NCI-H2171 (cell line): ENCODE results near the gene ARHGEF25.
A peak's percentile ranks its signal among the peaks of the same experiment; 100 is the strongest.
"Not testable (repeated sequence)": the region's sequence is repeated elsewhere in the genome, so short reads cannot be mapped to it uniquely, and the experiment has no call there.

Experiments used
- DNase-seq: peaks from one replicate; lab custom pipeline; 2025; lab: John Stamatoyannopoulos, UW

Gene ARHGEF25

DNA sequence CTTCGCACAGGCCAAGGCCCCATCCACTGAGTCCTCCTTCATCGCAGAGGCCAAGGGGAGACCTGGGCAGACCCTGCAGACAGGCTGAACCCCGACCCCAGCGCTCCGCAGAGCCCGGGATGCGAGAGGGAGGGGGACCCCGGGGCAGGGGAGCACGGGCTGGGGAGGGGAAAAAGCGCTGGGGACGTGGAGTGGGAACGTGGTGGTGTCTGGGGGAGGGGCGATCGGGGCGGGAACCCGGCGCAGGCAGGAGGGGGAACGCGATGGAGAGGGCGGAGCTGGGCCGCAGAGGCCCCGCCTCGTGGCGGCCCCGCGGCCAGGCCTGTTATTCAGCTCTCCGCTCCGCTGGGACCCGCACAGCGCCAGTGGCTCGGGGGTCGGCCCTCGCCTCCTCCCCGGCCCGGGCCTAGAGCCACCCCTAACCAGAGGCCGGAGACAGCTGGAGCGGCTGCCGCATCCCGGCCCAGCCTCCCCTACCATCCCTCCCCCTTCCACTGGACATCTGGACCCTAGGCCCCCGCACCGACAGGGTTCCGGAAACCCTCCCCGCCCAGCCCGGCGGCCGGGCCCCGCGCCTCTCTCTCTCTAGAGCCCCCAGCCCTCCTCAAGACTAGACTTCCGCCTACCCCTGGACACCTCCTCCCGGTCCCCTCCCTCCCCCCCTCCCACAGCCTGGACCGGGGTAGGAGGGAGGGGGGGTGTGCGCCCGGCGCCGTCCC lies at the start of gene ARHGEF25:
Gene ARHGEF25, plus strand, starts transcription at position 328 of the 719 bp plus-strand sequence. CDS start 460 bp downstream, outside the sequence.
- DNase-seq = peak; percentile 70

DNA sequence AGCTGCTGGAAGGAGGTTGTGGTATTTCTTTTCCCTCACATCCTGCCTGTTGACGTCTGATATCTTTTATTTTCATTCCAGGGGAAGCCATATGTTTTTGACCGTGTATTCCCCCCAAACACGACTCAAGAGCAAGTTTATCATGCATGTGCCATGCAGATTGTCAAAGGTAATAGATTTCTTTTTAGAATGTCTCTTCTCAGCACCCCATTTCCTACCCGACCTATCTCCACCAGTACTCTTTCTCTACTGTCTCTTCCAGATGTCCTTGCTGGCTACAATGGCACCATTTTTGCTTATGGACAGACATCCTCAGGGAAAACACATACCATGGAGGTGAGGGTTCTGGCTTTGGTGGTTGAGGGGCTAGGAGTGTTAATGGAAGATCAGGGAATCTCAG lies 47.9 kb upstream of the ARHGEF25 start:
- DNase-seq = no peak

DNA sequence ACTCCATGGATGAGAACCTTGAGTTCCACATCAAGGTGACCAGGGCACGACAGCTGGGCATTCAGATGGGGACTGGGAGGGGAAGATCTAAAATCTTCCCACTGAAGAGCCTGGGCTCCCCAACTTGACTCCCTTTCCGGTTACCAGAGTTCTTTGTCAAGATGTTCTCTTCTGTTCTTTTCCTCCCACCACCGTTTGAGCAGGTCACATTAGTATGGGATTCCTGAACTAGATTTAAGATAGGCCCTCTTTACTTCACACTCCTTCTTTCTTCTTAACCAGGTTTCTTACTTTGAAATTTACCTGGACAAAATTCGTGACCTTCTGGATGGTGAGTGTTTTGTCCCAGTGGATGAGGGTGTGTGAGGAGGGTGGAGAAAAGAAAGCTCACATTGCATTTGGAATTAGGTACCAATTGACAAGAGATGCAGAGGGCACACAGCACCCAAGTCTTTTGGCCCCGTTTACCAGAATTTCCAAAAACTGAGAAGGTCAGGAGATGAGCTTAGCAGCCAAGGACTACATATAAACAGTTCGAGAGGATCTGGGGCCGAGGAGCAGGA lies 47.0 kb upstream of the ARHGEF25 start:
- DNase-seq = no peak

DNA sequence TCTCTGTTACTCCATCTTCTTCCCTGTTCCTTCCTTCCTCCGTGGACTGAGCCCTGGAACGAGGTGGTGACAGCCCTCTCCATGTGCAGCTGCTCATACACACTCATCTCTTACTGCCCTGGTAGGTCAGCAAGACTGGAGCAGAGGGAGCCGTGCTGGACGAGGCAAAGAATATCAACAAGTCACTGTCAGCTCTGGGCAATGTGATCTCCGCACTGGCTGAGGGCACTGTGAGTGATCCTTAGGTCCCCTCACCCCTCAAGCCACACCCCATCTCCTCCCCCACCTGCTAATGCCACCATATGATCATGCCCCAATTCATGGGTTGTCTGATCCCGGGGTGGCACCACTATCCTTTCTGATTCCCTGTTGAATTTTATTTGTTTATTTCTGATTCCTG lies 42.4 kb upstream of the ARHGEF25 start:
- DNase-seq = no peak

DNA sequence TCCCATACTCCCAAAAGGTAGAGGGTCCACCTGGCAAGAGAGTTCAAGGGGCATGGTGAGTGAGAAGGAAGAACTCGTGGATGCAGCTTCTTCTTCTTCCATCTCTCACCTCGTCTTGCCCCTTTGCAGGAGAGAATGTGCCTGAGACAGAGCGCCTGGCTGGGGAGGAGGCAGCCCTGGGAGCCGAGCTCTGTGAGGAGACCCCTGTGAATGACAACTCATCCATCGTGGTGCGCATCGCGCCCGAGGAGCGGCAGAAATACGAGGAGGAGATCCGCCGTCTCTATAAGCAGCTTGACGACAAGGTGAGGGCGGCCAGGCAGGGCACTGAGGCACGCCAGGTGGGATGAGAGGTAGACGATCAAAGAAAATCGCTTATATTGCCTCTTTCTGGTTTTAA lies 41.4 kb upstream of the ARHGEF25 start:
- DNase-seq = no peak

DNA sequence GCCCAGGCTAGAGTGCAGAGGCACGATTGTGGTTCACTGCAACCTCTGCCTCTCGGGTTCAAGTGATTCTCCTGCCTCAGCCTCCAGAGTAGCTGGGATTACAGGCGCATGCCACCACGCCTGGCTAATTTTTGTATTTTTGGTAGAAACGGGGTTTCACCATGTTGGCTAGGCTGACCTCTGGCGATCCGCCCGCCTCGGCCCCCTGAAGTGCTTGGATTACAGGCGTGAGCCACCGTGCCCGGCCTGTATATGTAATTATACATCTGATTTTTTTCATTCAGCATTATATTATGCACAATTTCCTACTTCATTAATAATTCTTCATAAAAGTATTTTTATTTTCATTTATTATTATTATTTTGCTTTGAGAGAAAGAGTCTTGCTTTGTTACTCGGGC lies 40.8 kb upstream of the ARHGEF25 start:
- not testable (repeated sequence) for DNase-seq

DNA sequence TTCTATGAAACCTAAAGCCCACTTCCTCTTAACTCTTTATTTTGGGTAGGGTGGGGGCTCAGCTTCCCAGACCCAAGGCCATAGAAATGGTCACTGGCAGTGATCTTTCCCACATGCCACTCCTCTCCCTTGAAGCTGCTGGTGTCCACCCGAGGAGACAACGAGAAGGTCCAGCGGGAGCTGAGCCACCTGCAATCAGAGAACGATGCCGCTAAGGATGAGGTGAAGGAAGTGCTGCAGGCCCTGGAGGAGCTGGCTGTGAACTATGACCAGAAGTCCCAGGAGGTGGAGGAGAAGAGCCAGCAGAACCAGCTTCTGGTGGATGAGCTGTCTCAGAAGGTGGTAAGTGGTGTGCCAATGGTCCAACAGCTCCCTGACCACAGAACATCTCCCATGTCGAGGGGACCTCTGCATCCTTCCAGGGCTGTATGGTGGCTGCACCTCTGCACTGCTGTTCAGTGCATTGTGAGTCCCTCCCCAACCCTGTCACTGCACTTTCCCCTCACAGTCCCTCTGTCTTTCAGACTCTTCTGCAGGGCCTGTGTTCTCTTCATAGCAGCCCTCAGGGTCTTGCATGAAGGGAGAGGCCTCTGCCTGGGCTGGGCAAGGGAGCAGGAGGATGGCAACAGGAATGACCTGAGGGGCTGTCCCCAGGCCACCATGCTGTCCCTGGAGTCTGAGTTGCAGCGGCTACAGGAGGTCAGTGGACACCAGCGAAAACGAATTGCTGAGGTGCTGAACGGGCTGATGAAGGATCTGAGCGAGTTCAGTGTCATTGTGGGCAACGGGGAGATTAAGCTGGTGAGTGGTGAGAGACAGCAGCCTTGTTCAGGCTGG lies 39.1 kb upstream of the ARHGEF25 start:
- DNase-seq = no peak

DNA sequence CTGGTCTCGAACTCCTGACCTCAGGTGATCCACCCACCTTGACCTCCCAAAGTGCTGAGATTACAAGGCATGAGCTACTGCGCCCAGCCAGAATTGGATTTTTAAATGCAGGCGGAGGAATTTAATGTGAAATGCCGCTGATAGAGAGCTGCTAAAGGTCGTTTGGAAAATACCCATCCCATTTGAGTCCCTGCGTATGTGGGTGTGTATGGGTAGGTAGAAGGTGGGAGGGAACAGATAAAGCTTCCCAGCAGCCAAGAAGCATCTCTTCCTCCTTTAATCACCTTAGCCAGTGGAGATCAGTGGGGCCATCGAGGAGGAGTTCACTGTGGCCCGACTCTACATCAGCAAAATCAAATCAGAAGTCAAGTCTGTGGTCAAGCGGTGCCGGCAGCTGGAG lies 36.4 kb upstream of the ARHGEF25 start:
- DNase-seq = no peak

DNA sequence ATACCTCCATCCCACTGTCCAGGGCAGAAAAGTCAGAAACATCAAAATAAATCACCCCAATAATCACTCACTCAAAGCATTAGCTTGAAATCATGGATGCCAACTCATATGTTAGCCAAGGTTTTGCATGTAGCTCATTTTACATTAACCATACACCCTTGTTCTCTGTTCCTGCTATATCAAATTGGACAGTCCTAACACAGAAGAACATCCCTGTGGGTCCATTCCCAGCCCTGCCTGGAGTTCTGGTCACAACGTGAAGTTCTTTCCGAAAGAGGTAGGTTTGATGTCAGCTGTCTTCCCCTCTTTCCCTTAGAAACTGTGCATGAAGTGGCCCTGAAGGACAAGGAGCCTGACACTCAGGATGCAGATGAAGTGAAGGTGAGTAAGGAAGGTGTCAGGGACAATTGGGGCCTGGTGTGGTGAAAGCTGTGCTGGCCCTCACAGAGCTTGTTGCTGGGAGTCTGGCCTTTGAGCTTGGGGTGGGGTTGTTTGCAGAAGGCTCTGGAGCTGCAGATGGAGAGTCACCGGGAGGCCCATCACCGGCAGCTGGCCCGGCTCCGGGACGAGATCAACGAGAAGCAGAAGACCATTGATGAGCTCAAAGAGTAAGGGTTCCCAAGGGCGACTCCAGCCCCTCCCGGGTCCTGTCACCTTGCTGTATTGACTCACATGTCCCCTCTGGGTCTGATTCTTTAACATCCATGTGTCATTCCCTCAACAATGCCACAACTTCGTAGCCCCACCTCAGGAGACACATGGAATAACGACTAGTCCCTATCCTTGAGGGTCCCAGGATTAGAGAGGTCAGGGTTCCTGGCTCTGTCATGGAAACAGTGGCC lies 35.2 kb upstream of the ARHGEF25 start:
- DNase-seq = no peak

DNA sequence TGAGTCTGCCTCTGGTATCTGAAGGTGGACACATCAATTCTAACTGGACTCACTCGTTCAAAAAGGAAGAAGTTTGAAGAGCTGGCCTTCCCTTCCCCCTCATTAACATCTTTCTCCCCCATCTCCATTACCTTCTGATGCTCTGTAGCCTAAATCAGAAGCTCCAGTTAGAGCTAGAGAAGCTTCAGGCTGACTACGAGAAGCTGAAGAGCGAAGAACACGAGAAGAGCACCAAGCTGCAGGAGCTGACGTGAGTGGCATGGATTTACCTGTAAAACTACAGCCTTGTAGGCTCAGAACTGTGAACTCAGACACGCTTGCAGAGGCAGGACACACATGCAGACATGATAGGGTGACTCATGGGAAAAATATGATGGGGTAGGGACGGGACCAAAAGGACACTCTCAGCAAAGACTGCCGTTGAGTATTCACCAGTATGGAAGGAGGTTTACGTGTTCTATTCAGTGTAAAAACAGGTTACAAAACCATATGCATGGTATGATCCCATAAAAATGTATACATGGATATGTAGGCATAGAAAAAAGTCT lies 34.5 kb upstream of the ARHGEF25 start:
- no peak for DNase-seq

DNA sequence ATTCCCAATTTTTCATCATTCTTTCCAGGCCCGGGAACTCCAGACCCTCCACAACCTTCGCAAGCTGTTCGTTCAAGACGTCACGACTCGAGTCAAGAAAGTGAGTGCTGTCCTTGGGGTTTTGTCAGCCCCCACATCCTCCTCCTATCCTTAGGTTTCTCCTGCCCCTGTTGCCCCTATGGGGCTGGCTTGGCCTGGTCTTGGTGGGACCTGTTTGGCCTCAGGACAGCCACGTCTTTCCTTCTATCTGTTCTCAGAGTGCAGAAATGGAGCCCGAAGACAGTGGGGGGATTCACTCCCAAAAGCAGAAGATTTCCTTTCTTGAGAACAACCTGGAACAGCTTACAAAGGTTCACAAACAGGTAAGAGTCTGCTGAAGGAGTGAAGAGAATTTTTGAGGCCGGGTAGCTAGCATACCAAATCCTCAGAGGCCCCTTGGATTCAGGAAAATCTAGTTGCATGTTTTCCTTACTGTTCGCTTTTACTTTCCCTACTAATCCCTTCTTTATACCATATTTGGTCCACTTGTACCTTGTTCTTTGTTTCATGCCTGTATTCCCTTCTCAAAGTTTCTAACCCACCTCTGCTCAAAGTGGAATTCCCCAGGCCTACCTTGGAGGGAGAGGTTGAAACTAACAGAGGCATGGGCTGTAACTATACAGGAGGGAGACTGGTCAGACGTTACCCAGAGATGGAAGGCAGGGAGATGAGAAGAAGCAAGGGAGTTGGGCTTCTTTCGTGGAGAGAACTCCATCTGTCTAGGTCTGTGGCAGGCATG lies 33.1 kb upstream of the ARHGEF25 start:
- no peak for DNase-seq

DNA sequence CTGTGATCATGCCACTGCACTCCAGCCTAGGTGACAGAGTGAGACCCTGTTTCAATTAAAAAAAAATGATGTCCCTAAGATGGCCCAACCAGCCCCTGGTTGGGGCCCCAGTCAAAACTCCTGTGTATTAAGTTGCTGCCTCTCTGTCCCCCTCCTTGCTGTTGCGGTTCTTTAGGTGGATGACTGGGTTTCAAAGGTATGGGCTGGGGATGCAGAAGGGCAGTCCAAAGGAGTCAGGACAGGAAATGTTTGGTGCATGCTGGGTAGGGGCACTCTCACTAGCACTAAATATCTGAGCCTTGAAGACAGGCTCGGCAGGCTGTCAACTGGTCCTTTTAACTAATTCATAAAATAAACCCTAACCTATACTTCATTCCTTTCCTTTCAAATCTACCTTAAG lies 32.2 kb upstream of the ARHGEF25 start:
- no peak for DNase-seq

DNA sequence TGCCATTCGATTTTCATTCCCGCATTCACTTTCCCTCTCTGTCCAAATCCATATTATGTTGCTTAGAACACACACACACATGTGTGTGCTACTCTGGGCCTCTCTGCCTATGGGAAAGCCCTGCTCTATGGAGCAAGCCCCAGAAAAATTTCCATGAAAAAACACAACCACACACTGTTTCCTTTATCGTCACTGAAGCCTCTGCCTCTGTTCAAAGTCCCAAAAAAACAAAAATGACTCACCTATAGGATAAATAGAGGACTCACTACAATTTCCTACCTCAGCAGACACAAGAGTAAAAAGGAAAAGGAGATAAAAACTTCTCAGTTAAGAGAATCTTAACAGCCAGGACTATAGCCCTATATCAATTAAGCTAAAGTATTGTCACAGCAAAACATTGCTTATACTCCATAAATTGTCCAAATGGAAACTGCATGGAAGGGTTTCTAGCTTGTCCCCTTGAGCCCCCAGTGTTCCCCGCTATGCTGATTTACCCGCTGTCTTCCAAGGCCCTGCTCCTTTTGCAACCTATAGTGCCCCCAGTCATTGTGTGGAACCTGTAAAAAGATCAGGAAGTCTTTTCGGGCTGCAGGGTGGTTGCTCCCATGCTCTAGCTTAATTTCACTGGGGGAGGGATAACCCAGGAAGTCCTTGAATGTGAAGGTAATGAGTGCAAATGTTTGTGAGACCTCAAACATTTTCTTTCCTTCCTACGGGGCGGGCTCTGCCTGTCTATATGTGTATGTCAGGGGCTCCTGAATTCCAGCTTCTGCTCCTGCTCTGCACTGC lies 31.4 kb upstream of the ARHGEF25 start:
- no peak for DNase-seq

DNA sequence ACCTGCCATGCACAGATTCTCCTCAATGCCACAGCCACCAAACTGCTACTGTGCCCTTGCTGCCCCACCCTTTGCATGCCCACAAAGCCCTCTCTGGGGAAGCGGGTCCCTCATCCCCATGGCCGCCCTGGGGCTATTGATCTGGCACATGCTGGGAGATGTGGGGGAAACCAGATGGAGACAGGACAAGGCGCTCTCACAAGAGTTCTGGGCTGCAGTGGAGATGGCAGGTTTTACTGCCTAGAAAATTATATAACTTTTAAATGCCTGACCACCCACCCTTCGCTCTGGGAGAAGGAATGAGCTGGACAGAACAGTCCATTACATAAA lies 30.8 kb upstream of the ARHGEF25 start:
- DNase-seq = no peak

DNA sequence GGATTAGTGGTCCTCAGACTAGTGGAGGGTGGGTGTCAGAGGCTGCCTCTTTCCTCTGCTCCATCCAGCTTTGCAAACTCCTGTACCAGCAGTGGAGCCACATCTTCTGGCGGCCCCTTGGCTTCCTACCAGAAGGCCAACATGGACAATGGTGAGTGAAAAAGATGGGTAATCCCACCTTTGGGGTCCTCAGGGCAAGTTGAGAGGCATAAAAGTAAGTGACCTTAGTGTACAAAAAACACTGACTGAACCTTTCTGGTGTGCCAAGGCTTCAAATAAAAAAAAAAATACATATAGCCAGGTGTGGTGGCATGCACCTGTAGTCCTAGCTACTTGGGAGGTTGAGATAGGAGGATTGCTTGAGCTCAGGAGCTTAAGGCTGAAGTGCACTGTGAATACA lies 29.4 kb upstream of the ARHGEF25 start:
- no peak for DNase-seq

DNA sequence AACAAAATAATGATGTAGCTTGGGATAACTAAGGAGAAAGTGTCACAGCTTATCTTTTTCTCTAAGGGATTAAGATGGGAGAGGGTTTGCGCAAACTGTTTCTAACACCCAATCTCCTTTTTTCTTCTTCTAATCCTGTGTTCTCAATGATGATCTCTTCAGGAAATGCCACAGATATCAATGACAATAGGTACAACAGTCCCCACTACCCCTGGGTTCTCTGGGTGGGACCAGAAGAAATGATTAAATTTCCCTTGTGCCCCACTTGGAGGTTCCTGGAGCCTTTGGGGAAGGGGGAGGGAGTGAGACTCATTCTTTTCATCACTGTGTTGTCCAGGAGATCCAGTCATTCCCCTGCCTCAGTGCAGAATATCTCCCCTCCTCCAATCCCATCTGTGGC lies 28.8 kb upstream of the ARHGEF25 start:
- no peak for DNase-seq

DNA sequence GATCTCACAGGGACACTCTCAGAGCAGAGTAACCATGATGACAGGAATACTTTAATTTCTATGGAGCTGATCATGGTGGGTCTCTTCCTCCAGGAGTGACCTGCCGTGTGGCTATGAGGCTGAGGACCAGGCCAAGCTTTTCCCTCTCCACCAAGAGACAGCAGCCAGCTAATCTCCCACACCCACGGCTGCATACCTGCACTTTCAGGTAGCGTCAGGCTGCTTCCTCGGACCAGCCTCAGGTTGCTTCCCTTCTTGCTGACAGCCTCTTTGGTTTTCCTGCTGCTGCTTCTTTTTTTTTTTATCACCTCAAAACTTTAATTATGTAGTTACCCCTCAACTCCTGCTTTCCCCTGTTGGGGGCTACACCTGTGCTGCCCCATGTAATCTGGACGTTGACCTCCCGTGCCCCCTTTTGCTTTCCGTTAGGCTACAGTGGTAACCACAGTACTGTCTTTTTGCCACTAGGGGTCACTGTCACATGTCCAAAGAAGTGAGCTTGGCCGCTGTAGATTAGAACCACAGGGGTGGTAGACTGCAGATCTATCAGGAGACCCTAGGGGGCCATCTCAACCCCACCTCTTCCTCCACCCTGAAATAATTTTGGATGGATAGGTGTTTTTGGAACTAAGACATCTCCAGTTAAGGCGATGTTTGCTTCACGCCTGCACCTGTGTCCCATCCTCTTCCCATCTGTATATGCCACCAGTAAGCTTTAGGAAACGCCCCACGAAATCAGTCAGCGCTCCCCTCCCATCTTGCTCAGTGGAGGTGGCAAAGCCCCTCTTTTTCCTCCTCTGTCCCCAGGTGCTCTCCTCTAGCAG lies 28.0 kb upstream of the ARHGEF25 start:
- peak; percentile 77 for DNase-seq

DNA sequence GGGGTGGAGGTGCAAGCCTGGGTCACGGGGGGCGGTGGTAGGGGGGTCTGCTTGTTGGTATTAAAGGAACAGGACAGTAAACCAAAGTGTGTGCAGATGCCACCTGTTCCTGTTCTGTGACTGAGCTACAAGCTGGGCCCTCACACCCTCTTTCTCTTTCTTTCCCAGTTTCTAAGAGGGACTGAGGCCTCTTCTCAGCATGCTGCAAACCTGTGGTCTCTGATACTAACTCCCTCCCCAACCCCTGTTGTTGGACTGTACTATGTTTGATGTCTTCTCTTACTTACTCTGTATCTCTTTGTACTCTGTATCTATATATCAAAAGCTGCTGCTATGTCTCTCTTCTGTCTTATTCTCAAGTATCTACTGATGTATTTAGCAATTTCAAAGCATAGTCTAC lies 27.2 kb upstream of the ARHGEF25 start:
- DNase-seq = no peak

DNA sequence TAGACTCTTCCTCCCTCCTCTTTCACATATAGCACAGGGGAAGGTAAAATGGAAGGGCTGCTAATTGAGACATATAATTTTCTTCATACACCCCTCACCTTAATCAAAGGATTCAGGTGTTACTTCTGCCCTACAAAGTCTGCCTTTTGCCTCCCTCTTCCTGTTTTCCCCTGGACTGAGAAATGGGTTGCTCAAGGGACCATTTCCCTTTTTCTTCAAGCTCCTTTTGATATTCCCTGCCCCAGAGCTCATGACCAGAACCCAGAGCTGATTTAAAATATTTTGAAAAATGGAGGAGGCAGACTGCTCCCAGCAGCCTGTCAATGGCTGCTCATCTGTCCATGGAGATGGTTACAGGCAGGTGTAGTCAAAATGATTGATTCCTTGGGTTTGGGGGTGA lies 26.5 kb upstream of the ARHGEF25 start:
- no peak for DNase-seq

DNA sequence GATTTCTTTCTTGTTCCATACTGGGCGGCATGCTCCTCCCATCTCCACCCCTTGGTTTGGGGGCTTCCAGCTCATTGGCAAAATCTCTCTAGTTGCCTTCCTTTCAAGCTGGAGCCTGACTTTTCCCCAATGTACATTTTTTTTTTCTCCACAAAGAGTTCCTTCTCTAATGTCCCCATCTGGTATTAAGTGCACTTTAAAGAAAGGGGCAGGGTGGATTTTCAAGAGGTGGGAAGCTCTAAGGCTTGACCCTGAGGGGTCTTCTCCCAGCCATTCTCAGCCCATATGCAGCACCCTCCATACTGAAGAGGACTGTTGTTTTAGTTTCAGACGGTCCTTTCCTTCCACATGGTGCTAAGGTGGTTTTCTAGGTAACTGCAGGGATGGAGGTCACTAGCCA lies 26.1 kb upstream of the ARHGEF25 start:
- DNase-seq = no peak
